ENCODE data around the gene NKX2-3. TPM values are rescaled to one million over a fixed set of nuclear protein-coding genes. Genes with fewer than 3 reads are reported as not detected.

NKX2-3 gene
- total RNA-seq = not detected in 2 replicates

DNA sequence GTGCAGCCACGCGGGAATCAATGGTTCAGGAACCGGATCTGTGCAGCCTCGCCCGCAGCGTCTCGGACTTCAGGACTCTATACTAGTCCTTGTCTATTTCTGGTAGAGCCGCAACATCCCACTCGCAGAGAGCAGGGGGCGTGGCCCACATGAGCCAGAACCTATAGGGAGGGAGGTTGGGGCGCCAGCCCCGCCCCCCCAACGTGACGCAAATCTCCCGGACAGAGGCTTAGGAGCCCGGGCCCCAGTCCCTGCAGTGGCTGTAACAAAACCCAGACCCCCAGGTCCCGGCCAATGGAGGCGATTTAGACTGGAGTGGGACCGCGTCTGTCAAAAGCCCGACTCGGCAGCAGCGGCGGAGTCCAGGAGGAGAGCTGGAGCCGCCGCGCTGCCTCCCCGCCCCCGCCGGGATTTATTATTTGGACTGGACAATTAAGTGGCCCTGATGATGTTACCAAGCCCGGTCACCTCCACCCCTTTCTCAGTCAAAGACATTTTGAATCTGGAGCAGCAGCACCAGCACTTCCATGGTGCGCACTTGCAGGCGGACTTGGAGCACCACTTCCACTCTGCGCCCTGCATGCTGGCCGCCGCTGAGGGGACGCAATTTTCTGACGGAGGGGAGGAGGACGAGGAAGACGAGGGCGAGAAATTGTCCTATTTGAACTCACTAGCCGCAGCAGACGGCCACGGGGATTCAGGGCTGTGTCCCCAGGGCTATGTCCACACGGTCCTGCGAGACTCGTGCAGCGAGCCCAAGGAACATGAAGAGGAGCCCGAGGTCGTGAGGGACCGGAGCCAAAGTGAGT, at the start of gene NKX2-3:
NKX2-3 (plus strand) TSS at position 256 of the 809 bp plus-strand sequence; CDS start at position 446, 190 bp downstream.
- Mint-ChIP-seq H3K36me3 (ENCODE audit: low read depth) (peaks cover 3% of the 10 kb centered on the region), H3K27ac (peak within 1 kb of the TSS; percentile 73), H3K9me3 (peaks cover 7% of the 10 kb centered on the region), H3K4me1 (ENCODE audit: low read depth) (peaks cover 47% of the 10 kb centered on the region), H3K4me3 (peak within 1 kb of the TSS; percentile 22), H3K27me3 (ENCODE audit: insufficient read depth) (peaks cover 87% of the 10 kb centered on the region)
- DNase-seq (ENCODE audit: low spot score) = peak; percentile 6
- intact Hi-C loops (cut with micrococcal nuclease) = loop anchor here (5.0 to 10.0 kb wide), 4 partner anchors 1212 to 1604 kb away; partner anchors contain the start of genes CRTAC1 and PAX2

DNA sequence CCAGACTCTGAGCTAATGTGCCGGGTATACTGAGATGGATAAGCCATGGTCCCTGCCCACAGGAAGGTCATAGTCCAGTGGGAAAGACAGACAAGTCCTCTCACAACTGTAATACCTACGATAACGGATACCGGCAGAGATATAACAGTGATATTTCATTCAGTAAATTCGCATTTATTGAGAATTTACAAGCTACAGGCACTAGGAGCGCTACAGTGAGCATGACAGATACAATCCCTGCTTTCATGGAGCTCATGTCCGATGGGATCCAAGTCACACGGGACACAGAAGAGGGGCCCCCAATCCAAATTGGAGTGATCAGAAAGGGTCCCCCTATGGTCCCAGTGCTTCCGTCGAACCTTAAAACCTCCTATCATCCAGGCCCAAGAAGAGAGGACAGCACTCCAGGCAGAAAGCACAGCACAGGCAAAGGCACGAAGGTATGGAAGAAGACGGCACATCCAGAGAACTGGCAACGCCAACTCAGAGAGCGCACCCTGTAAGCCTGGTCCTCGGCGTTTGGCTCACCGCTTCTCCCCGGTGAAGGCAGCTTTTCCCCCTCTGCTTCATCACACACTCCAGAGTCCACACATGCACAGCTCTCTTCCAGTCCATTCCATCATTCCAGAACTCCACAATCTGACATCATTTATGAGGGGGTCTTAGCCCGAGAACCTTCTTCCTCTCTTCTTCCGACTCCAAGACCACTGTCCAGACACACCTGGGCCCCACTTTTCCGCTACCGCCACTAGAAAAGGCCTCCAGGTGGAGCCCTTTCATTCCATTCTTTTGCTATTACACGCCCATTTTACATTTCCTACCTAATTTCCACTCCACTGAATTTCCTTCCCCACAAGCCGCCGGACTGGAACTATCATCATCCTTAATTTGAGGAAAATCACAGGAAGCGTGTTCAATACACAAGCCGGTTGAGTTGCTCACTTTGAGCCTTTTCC, 47.8 kb upstream of the NKX2-3 start:
- Mint-ChIP-seq H3K4me3 (no peak overlapping the region), H3K9me3 (no peaks in the 10 kb centered on the region), H3K27ac (no peak overlapping the region), H3K27me3 (ENCODE audit: insufficient read depth) (peaks cover 18% of the 10 kb centered on the region), H3K4me1 (ENCODE audit: low read depth) (no peaks in the 10 kb centered on the region), H3K36me3 (ENCODE audit: low read depth) (no peaks in the 10 kb centered on the region)
- no peak for DNase-seq (ENCODE audit: low spot score)
- intact Hi-C loops (cut with micrococcal nuclease) = no loop called here

DNA sequence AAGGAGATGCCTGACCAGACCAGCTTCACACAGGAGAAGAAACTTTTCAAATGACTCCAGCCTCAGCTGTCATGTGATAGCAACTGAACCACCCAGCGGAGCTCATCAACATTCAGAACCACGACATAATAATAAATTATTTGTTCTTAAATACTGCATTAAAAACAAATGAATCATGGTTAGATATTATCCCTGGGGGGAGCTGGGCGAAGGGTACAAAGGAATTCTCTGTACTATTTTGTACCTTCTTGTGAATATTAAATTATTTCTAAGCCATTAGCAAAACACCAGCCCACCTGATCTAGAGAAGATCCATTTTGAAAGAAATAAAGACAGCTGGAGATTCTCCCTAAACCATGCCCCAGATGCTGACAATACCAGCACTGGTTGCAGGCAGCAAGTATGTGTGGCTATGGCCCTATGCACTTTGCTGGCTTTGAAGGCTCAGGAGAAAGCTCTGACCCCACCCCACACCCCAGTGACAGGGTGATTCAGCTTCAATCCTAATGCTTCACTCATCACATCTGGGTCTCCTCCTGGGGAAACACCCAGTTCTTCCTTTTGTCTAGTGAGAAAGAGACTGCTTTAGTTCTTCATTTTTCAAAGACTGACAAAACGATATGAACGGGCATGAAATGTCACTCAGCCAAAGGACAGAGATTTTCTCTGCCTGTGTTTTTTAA, 45.5 kb upstream of the NKX2-3 start:
- Mint-ChIP-seq H3K36me3 (ENCODE audit: low read depth) (no peaks in the 10 kb centered on the region), H3K27ac (no peak overlapping the region), H3K27me3 (ENCODE audit: insufficient read depth) (peaks cover 29% of the 10 kb centered on the region), H3K9me3 (no peaks in the 10 kb centered on the region), H3K4me3 (no peak overlapping the region), H3K4me1 (ENCODE audit: low read depth) (no peaks in the 10 kb centered on the region)
- no peak for DNase-seq (ENCODE audit: low spot score)
- intact Hi-C loops (cut with micrococcal nuclease) = no loop called here

DNA sequence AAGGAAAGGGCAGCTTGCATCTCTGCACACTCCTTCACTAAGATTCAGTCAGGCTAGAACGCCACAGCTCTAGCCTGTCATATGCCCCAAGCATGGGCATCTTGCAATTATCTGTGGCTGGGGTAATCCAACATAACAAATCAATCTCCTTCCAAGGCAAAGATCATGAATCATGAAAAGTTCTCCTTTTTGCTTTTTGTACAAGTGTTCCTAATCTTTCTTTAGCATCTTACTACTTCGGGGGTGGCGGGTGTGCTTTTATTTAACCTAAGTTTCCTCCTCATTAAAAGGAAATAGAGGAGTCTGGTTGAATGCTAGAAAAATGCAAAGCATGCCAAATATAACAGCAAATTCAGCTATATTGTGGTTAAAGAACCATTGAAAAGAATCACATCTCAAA, 43.5 kb upstream of the NKX2-3 start:
- H3K27ac Mint-ChIP-seq = no peak overlapping the region
- H3K27me3 Mint-ChIP-seq (ENCODE audit: insufficient read depth) = peaks cover 29% of the 10 kb centered on the region
- DNase-seq (ENCODE audit: low spot score) = no peak
- no peaks in the 10 kb centered on the region for H3K4me1 Mint-ChIP-seq (ENCODE audit: low read depth)
- no peaks in the 10 kb centered on the region for H3K36me3 Mint-ChIP-seq (ENCODE audit: low read depth)
- intact Hi-C loops (cut with micrococcal nuclease) = no loop called here
- H3K4me3 Mint-ChIP-seq = no peak overlapping the region
- no peaks in the 10 kb centered on the region for H3K9me3 Mint-ChIP-seq

DNA sequence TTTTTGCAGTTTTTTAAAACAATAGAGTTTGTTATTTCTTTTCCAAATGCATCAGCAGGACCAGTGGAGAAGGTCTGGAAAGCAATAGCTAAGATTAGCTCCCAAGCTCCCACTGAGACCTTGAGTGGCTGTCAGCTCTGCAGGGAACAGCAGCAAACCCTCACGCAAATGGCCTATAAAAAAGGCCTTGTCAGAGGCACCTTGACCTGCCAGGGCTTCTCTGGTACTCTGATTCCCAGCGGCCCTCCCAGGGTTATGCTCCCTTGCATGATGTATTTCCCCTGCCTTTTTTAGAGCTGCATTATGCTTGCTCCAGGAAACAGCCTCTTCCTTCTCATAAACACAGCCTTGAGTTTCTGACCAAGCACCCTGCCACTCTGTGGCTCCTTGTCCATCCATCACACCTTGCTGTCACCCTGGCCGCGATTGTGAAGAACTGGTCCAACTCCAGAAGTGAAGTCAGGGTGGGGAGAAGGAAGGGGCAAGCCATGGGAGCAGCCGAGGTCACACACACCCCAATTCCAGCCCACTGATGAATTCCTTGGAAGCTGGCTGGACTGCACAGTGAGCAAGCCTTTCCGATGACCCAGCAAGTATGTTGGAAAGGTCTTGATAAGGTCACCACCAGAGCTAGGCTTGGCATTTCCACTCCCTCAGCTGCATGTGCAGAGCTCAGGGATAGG, 35.3 kb upstream of the NKX2-3 start:
- Mint-ChIP-seq H3K27ac (no peak overlapping the region), H3K4me1 (ENCODE audit: low read depth) (no peaks in the 10 kb centered on the region), H3K36me3 (ENCODE audit: low read depth) (no peaks in the 10 kb centered on the region), H3K27me3 (ENCODE audit: insufficient read depth) (peaks cover 2% of the 10 kb centered on the region), H3K9me3 (peaks cover 8% of the 10 kb centered on the region), H3K4me3 (no peak overlapping the region)
- DNase-seq (ENCODE audit: low spot score) = no peak
- intact Hi-C loops (cut with micrococcal nuclease) = no loop called here

DNA sequence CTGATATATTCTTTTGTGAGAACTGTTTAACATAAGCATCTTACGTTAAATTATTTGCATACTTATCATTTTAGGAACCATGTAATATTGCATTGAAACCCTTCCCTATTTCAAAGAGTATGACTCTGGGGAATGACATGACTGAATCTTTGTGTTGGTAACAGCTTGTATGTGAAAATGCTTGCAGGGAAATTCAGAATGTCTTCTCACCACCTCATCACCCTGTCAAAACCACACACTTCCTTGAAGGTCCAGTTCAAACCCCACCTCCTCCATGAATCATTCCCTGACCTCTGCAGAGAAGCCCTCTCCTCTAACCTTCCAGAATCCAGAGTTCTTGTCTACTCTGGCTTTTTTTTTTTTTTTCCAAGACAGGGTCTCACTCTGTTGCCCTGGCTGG, 26.3 kb upstream of the NKX2-3 start:
- Mint-ChIP-seq H3K4me1 (ENCODE audit: low read depth) (no peaks in the 10 kb centered on the region), H3K9me3 (no peaks in the 10 kb centered on the region), H3K27ac (no peak overlapping the region), H3K27me3 (ENCODE audit: insufficient read depth) (peaks cover 12% of the 10 kb centered on the region), H3K4me3 (no peak overlapping the region), H3K36me3 (ENCODE audit: low read depth) (no peaks in the 10 kb centered on the region)
- DNase-seq (ENCODE audit: low spot score) = no peak
- intact Hi-C loops (cut with micrococcal nuclease) = no loop called here

DNA sequence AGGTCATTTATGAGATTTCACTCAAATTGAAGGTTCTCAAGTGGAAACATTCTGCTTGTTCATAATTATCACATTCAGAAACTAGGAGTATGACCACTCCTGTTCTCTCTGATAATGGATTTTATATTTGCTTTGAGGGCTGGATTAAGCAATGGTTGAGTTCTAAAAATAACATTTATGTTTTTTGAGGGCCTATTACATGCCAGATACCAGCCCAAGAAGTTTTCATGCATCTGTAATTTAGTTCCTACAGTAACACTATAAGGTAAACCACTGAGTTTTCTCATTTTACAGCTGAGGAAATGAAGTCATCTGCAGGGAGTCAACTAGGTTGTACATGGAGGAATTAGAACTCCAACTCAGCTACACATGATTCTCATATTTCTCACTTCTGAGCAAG, 25.5 kb upstream of the NKX2-3 start:
- no peaks in the 10 kb centered on the region for H3K36me3 Mint-ChIP-seq (ENCODE audit: low read depth)
- peaks cover 12% of the 10 kb centered on the region for H3K27me3 Mint-ChIP-seq (ENCODE audit: insufficient read depth)
- intact Hi-C loops (cut with micrococcal nuclease) = no loop called here
- H3K27ac Mint-ChIP-seq = no peak overlapping the region
- no peak overlapping the region for H3K4me3 Mint-ChIP-seq
- DNase-seq (ENCODE audit: low spot score) = no peak
- no peaks in the 10 kb centered on the region for H3K4me1 Mint-ChIP-seq (ENCODE audit: low read depth)
- H3K9me3 Mint-ChIP-seq = no peaks in the 10 kb centered on the region

DNA sequence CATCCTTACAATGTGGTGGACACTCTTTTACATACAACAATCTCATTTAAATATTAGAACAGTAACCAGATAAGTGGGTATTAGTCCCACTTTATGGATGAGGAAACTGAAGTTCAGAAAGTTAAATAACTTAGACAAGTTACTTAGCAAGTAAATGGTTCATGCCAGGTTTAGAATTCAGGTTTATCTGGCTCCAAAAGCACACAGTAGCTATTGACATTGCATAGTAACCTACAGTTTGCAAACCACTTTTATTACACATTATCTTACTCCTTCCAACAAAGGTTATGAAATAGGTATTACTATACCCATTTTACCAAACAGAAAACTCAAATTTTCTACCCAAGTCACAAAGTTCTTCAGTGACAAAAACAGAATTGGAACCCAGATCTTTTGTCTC, 19.7 kb upstream of the NKX2-3 start:
- H3K27me3 Mint-ChIP-seq (ENCODE audit: insufficient read depth) = peaks cover 15% of the 10 kb centered on the region
- intact Hi-C loops (cut with micrococcal nuclease) = no loop called here
- H3K4me1 Mint-ChIP-seq (ENCODE audit: low read depth) = no peaks in the 10 kb centered on the region
- H3K36me3 Mint-ChIP-seq (ENCODE audit: low read depth) = no peaks in the 10 kb centered on the region
- no peak for DNase-seq (ENCODE audit: low spot score)
- no peak overlapping the region for H3K4me3 Mint-ChIP-seq
- H3K9me3 Mint-ChIP-seq = no peaks in the 10 kb centered on the region
- H3K27ac Mint-ChIP-seq = no peak overlapping the region

DNA sequence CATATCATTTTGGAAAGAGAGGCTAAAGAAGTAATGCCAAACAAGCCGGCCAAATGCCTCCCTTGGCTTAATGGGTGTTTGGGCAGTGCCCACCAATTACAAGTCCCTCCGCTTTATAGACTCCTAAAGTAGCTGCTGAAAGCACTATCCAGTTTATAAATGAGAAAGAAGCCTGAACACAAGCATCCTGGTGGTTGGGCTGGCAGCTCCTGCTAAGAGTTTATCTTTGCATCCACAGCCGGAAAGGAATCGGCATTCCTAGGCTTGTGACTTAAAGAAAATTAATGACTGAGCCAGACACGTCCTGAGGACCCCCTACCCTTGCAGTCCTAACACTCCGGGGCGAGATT, 13.1 kb upstream of the NKX2-3 start:
- intact Hi-C loops (cut with micrococcal nuclease) = no loop called here
- no peaks in the 10 kb centered on the region for H3K4me1 Mint-ChIP-seq (ENCODE audit: low read depth)
- DNase-seq (ENCODE audit: low spot score) = no peak
- H3K27me3 Mint-ChIP-seq (ENCODE audit: insufficient read depth) = peaks cover 38% of the 10 kb centered on the region
- no peak overlapping the region for H3K4me3 Mint-ChIP-seq
- H3K9me3 Mint-ChIP-seq = no peaks in the 10 kb centered on the region
- H3K27ac Mint-ChIP-seq = no peak overlapping the region
- H3K36me3 Mint-ChIP-seq (ENCODE audit: low read depth) = no peaks in the 10 kb centered on the region

DNA sequence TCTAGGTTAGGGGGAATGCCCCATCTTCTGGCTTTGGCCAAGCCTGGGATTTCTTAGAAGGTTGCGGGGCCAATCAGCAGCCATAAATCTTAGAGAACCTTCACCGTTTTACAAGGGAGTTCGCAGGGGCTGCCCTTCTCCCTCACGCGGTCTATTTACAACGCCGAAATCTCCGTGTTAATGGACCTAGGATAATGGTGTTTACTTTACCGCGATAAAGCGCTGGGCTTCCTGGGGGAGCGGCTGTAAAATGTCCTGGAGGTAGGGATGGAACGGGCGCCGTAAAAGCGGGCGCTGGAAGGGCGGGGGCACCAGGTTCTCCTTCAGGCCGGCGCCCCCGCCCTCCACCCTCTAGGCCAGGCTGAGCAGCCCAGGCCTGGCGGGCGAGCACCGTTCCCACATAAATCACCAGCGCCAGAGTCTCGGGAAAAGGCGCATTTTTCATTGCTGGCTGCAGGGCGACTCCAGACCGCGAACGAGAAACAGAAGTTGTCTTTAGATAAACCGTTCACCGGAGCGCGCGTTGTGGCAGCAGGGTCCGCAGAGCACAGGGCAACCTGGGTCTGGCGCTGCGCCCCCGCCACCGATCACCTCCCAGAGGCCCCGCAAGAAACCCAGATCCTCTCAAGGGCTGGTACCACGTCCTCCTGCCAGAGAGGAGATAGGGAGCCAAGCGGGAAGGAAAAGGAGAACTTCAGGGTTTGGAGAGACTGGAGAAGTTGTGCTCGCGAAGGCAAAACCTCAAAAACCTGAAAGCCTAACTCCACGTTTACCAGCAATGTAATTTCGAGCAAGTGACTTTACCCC, 12.5 kb upstream of the NKX2-3 start:
- Mint-ChIP-seq H3K4me3 (no peak overlapping the region), H3K9me3 (no peaks in the 10 kb centered on the region), H3K36me3 (ENCODE audit: low read depth) (no peaks in the 10 kb centered on the region), H3K27ac (no peak overlapping the region), H3K4me1 (ENCODE audit: low read depth) (no peaks in the 10 kb centered on the region), H3K27me3 (ENCODE audit: insufficient read depth) (peaks cover 43% of the 10 kb centered on the region)
- intact Hi-C loops (cut with micrococcal nuclease) = no loop called here
- no peak for DNase-seq (ENCODE audit: low spot score)

DNA sequence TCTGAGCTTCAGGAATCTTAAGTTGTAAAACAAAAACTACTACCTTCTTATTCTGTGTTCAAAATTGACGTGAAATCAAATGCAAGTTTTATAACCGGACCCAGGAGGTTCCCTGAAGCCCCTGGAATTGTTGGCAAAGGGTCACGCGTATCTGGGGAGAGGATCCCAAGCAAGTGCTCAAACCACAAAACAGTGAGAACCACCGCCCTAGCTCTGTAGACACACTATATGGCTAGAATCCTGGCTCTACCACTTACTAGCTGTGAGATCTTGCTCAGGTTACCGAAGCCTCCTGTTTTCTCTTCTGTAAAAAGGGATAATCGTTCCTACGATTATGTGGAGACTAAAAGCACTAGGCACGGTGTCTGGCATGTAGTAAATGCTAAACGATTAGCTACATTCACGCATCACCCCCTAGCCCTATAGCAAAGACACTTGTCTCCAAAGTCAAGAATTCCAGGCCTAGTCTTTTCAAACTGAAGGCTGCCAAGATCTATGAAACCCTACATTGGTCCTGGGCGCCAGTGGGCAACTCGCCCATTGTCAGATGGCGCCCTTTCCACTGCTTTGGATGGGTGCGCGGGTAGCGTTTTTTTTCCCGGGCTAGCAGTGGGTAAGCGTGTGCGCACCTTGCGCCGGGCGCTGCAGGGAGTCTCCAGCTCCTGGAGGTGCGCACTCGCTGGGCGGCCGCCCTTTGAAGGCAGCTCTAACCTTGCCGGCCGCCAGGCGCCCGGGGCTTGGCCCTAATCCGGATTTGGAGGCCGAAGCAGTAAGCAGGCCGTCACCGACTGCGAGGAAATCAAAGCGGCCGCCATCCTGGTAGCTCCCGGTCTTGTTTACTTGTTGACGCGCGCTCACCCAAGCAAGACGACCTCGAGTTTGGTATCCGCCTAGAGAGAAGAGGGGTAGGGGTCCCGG, 11.6 kb upstream of the NKX2-3 start:
- Mint-ChIP-seq H3K4me1 (ENCODE audit: low read depth) (no peaks in the 10 kb centered on the region), H3K9me3 (no peaks in the 10 kb centered on the region), H3K36me3 (ENCODE audit: low read depth) (no peaks in the 10 kb centered on the region), H3K27ac (no peak overlapping the region), H3K4me3 (no peak overlapping the region), H3K27me3 (ENCODE audit: insufficient read depth) (peaks cover 43% of the 10 kb centered on the region)
- intact Hi-C loops (cut with micrococcal nuclease) = no loop called here
- DNase-seq (ENCODE audit: low spot score) = no peak

Measured in activated T-helper 1 cell treated with anti-CD3 and anti-CD28 coated beads, Interleukin-12 subunit alpha, Interleukin-12 subunit beta, Interleukin-2, Interleukin-4 antibody, amounts not matched to agents 30 ng/mL and 10 ng/mL and 1 ng/mL, durations not matched to agents 14 hours and 24 hours and 36 hours (primary cell).